HG02678 (cell line): ENCODE results near the gene GNAO1.

Source experiments
- ATAC-seq: cut with Tn5 transposase; IDR thresholded peaks from one replicate; pipeline ENCODE4 v1.9.1; 2021; ENCODE audit warnings: mild to moderate bottlenecking, moderate library complexity; ENCODE audit not compliant: unreplicated experiment

The GNAO1 gene

DNA sequence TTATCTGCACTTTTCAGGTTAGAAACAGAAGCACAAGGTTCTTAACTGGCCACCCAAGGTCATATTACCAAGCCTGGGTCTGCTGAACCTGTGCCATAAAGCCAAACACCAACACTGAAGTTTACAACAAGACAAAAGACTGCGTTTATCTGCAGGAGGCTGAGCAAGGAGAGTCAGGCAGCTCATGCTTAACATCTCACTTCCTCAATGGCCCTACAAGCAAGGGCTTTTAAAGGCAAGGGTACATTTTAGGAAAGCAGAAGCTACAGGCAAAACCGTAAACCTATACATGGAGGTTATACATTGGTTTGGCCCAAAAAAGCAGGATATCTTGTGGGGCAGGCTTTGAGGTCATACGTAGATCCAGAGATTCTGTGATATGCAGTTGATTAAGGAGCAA is 91.2 kb downstream of the GNAO1 start:
- ATAC-seq = no peak

DNA sequence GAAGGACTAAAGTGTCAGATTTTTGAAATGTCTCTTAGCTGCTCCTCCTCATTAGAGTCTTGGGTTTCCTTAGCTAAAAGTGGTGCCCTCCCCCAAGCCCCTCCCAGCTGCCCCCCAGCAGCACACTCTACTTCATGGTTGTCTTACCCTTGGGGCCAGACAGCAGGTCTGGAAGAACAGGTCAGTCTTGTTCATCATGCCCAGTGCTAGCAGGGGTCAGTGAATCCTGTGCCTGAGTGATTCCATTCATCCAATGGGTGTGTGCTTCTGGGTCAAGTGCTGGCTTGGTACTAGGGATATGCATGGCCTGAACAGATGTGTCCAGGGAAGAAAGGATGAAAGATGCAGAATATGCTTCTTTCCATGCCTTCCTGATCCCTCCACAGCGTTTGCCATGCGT is 93.2 kb downstream of the GNAO1 start:
- no peak for ATAC-seq

- no peak for ATAC-seq
These were observed 95.5 kb downstream of the GNAO1 start for GRCh38 chr16:56286809-56287208.

DNA sequence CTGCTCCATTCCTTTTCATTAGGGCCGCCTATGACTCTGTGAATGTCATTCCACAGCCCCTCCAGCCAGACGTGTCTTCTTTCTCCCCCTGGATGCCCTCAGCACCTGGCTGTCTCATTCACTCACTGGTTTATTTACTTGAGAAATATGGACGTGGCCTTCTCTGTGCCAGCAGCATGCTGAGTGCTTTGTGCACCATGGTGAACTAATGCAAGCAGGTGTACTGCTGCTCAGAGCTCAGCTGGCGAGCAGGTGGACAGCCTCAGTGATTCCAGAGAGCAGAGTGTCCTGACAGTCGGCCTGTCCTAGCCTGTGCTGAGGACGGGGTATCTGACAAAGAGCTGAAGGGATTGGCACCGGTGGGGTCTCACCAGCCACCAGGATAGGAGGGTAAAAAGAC is 96.7 kb downstream of the GNAO1 start:
- no peak for ATAC-seq

DNA sequence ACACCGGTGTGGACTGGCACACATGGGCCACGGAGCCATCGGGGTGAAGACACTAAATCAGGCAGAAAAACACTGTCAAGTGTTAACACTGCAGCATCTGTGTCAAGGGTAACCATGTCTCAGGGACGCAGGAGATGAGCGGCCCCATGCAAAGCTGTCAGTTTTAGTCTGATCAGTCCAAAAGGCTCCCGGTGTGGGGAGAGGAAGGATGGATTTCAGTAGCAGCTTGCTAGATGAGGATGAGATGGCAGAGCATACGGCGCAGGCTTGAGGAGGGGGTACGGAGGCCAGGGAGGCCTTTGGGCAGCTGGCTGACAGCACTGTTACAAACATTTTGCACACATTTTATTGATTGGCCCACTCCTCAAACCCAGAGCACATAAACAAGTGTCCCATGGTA is 98.1 kb downstream of the GNAO1 start:
- ATAC-seq = no peak

GRCh38 chr16:56289862-56290261 is 98.6 kb downstream of the GNAO1 start:
- ATAC-seq = no peak

- ATAC-seq = no peak
These were observed 102.7 kb downstream of the GNAO1 start for GRCh38 chr16:56294014-56294413.

- ATAC-seq = no peak
These were observed 103.3 kb downstream of the GNAO1 start for GRCh38 chr16:56294579-56294978.

GRCh38 chr16:56295059-56295665 is 103.9 kb downstream of the GNAO1 start:
- ATAC-seq = no peak

DNA sequence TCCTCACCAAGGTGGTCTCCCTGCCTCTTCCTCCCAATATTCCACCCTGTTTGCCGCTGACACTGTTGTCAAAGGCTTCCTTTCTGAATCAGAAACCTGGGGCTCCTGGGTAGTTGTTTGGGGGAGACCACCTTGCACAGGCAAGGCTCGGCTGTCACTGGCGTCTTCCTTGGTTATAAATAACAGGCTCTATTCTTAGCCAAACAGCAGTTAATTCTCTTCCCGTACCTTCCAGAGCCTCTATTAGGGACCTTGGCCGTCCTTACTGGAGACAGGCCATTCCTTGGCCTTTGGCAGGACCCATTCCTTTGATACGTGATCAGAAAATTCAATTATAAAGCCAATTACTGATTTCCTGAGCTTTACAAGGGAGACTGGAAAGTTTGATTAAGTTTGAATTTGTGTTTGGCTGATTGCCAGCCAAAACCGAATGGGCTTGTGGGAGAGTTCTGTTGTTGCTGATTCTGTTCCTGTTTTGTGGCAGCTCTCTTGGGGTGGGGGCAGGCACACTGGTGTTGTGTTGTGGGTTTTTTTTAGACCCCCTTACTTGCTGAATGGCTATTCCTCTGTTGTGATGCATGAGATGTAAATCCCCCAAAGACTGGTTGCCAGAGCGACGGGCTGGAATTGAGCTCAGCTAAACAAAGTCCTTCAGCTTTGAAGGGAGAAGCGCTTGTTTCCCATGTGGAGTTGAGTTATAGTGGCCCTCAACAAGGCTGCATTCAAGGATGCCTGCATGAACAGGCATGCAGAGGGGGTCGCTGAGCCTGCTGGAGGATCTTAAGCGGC is 104.6 kb downstream of the GNAO1 start:
- no peak for ATAC-seq

- ATAC-seq = no peak
These were observed 106.4 kb downstream of the GNAO1 start for GRCh38 chr16:56297684-56298083.

DNA sequence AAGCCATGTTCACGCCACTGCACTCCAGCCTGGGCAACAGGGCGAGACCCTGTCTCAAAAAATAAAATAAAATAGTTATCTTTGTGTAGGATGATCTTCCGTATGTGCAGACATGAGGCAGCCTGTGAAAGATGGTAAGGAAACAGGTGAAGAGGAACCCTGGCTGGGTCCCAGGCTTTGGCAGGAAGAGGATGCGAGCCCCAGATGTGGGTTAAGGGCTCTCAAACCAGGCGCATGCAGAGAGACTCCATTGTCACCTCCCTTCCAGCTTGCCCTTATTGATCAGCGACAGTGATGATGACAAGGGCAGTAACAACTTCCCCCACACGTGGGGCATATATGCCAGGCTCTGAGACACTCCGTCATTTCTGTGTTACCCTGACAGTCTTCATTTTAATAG is 106.8 kb downstream of the GNAO1 start:
- ATAC-seq = no peak

DNA sequence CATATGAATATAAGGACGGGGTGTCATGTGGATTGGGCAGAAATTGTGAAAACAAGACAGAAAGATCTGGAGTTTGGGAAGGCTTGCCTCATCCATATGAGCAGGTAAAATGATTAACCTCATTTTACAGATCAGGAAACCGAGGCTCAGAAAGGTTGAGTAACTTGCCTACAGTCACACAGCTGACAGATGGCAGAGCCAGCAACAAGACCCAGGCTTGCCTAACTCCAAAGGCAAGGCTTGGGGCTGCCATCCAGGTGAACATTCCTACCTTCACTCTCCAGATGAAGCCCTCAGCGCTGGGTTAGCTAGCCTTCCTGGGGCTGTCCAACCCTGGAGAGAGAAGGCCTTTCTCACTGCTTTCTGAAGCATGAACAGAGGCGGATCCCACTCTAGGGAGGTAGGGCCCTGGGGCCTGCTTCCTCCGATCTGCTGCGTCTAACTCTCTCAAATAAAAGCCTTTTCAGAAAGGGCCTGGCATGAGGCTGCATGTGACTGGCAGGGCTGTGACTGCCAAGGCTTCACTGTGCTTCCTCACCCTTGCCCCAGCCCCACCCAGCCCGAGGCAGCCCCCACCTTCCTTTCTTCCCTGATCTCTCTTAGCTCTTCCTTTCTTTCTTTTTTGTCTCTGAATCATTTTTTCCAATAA is 107.8 kb downstream of the GNAO1 start:
- no peak for ATAC-seq

DNA sequence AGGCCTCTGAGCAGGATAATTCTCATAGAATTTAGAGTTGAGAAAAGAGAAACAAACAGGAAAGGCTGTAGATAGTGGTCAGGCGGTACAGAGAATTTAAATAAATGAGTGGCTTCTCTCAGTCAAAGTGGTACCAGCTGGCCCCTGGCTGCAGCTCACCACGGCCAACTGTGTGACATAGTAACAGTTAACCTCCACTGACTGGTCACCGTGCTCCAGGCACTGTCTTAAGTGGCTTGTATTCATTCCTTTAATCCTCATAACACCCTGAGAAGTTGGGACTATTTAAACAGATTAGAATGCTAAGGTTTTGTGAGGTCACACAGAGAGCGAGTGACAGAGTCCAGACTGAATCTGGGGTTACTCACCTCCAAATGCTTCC is 108.9 kb downstream of the GNAO1 start:
- no peak for ATAC-seq

- no peak for ATAC-seq
These were observed 109.9 kb downstream of the GNAO1 start for GRCh38 chr16:56300891-56301850.

DNA sequence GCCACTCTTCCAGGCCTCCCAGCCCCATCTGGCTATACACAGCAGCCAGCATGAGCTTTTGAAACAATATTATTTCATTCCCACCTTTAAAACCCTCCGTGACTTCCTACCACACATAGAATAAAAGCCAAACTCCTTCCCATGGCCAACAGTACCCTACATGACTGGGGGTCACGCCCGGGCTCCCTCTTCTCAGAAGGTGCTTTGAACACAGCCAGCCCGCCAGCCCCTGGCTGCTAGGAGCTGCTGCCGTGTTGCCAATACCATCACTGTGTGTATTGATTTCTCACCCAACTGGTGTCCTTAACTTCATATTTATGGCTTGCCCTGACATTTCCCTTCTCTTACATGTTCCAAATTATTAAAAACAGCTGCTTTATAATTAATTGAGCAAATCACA is 111.2 kb downstream of the GNAO1 start:
- ATAC-seq = no peak

GRCh38 chr16:56303066-56303715 is 111.9 kb downstream of the GNAO1 start:
- ATAC-seq = no peak

- no peak for ATAC-seq
These were observed 112.6 kb downstream of the GNAO1 start for GRCh38 chr16:56303880-56304279.

DNA sequence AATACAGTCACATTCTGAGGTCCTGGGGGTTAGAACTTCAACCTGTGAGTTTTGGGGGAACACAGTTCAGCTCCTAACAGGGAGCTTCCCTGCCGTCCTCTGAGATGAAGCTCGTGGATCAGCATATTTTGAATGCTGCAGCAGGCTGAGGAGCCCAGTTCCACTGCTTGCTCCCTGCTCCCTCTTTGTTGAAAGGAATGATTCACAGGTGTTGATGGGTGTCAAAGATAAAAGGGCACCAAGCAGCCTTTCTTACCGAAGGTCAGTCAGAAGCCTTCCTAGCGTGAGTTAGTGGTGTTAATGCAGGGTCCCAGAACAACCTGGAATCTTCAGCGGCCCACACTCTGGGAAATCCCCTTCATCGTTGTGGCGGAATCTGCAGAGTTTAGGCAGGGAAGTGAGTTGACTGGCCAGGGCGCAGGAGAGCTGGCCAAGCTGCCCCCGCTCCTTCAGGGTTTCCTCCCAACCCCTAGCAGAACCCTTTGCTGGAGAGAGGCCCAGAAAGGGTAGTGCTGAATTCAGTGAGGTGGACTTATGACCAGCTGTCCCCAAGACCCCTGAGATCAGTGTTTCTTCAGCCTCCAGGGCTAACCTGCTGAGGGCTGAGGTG is 114.8 kb downstream of the GNAO1 start:
- ATAC-seq = no peak
